GM18519 (cell line): ENCODE results near the gene TMEM151A.
A peak's percentile ranks its signal among the peaks of the same experiment; 100 is the strongest.
"Not testable (repeated sequence)": the region's sequence is repeated elsewhere in the genome, so short reads cannot be mapped to it uniquely, and the experiment has no call there.

Experiments
- ATAC-seq: cut with Tn5 transposase; IDR thresholded peaks from one replicate; pipeline ENCODE4 v1.9.1; 2021; ENCODE audit warnings: mild to moderate bottlenecking, moderate library complexity; ENCODE audit not compliant: unreplicated experiment, low FRiP score

The TMEM151A gene

DNA sequence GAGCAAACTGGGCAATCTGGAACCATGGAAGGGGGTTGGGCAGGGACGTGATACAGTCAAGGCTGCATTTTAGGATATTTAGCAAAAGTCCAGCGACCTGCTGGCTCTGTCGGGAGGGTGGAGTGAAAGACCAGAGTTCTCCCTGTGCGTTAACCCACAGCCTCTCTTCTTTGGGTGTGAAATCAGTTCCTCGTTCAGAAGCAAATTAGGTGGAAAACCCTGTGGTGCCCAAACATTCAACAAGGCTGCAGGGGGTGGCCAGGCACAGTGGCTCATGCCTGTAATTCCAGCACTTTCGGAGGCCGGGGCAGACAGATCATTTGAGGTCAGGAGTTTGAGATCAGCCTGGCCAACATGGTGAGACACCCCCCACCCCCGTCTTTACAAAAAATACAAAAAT, 5.9 kb downstream of the TMEM151A start:
- ATAC-seq = no peak

- ATAC-seq = no peak
These were observed 7.5 kb downstream of the TMEM151A start for GRCh38 chr11:66299186-66299585.

DNA sequence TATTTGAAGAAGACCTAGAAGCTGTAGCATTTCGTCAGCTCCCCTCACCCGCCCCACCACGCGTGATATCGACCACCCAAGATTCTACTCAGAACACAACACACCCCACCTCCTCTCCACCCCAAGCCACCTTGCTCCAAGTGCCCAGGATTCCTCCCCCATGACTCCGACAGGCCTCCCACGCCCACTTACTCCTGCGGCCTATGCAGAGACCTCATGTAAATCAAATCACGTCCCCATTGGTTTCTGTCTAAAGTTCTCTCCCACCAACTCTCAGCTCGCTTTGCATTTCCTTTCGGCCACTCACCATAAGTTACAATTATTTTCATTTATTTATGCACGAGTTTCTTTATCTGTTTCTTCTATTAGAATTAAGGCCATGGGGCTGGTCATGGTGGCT, 11.0 kb downstream of the TMEM151A start:
- ATAC-seq = no peak

DNA sequence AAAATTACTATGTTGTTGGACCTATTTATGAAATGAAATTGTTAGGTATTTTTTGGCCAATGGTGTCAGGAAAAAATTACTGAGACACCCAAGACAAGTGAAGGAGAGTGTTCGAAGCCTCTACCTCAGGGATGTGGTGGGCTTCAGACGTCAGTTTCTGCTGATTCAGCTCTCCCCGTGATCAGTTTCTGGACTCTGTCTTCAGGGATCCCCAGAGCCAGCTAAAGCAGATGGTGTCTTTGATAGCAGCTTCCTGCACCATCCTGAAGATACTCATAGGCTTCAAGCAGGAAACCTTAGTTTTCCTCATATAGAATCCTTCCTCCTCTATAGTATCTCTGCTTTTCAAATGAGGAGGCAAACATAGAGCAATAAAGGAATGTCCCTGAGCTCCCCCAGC, 17.8 kb downstream of the TMEM151A start:
- no peak for ATAC-seq

GRCh38 chr11:66310324-66310723, 18.6 kb downstream of the TMEM151A start:
- no peak for ATAC-seq

DNA sequence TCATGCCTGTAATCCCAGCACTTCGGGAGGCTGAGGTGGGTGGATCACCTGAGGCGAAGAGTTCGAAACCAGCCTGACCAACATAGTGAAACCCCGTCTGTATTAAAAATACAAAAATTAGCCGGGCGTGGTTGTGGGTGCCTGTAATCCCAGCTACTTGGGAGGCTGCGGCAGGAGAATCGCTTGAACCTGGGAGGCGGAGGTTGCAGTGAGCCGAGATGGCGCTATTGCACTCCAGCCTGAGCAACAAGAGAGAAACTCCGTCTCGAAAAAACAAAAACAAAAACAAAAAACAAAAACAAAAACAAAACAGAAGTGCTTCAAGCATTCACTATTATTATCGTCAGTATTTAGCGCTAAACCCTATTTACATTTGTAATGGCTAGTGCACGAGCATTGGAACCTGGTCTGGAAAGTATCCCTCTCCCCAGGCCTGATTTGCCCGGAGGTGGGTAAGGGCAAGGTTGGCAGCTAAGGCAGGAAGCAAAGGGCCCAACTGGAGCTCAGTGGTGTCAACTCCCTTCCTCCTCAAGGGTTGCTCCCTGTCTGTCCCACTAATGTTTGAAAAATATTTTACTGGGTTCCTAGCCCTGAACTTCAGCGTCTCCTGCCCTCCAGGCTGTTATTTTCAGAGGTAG, 19.2 kb downstream of the TMEM151A start:
- ATAC-seq = not testable (repeated sequence)

DNA sequence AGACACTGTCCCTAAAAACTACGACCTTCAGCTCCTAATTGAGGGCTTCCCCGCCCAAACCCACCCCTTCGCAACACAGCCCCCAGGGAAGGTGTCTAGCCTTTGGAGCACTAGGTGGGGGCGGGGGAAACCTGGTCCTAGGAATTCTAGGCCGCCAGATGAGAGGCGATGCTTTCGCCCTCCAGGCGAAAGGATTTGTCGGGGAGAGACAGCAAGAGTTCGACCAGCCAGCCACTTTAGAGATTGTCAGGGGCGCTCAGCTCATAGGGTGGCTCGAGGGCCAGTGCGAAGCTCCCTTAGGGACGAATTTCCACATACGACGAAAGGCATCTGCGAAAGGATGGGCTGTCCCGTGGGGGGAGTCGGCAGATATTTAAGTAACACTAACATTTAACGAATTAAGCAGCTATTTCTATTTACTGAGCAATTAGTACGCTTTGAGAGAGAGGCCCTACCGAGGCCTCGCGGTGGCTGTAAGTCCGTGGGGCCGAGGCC, 19.8 kb downstream of the TMEM151A start:
- no peak for ATAC-seq

DNA sequence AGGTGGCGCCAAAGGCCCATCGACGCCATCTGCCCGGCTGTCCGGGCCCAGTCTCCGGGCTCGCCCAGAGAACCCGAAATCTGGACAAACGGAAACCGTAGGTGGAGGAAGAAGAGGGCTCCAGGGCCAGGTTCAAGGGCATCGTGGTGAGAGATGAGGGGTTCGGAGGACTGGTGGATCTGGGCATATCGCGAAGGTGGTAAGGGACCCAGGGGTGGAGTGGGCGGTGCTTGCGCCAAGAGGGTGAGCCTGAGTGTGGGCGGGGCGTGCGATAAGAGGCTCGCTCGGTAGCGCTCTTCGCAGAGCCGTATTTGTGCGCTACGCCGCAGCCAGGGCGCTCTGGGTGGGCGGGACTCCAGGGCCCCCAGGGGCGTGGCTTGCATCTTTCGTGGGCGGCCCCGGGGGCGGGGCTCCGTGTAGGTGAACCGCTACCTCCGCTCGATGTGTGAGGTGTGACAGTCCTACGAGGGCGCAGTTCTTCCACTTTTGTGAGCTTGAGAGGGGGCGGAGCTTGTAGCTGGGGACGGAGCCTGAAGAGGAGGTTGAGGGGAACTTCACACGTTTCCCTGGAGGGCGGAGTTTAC, 20.4 kb downstream of the TMEM151A start:
- peak; percentile 41 for ATAC-seq

DNA sequence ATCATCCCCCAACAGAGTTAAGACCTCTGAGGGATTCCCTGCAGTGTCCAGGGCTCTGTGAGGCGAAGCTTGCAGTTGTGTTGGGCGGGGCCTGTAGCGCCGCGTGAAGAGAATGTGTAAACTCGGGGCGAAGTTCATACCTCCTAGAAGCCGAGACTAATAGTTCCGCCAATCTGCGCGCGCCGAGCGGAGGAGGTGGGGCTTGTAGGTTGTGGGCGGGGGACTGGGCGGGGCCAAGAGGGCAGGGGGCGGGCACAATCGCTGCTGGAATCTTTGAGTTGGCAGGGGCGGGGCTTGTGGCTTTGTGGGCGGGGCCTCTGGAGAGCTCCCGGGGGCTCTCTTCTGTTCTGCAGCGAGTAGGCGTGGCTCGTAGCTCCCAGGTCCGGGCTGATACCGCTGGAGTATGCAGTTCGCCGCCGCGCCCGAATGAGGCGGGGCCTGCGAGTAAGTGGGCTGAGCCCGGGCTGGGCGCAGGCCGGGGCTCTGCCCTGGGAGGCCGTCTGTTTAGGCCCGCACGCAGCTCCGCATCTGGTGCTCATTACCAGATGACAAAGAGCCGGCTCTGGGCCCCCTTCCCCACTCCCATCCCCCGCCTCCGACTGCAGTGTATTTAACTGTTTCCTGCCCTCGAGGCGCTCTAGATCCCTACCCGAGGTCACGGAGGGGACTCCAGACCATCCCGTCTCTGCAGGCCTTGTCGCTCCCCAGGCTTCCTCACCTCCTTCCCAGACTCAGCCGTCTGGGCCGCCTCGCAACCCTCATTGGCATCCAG, 21.0 kb downstream of the TMEM151A start:
- peak; percentile 37 for ATAC-seq

DNA sequence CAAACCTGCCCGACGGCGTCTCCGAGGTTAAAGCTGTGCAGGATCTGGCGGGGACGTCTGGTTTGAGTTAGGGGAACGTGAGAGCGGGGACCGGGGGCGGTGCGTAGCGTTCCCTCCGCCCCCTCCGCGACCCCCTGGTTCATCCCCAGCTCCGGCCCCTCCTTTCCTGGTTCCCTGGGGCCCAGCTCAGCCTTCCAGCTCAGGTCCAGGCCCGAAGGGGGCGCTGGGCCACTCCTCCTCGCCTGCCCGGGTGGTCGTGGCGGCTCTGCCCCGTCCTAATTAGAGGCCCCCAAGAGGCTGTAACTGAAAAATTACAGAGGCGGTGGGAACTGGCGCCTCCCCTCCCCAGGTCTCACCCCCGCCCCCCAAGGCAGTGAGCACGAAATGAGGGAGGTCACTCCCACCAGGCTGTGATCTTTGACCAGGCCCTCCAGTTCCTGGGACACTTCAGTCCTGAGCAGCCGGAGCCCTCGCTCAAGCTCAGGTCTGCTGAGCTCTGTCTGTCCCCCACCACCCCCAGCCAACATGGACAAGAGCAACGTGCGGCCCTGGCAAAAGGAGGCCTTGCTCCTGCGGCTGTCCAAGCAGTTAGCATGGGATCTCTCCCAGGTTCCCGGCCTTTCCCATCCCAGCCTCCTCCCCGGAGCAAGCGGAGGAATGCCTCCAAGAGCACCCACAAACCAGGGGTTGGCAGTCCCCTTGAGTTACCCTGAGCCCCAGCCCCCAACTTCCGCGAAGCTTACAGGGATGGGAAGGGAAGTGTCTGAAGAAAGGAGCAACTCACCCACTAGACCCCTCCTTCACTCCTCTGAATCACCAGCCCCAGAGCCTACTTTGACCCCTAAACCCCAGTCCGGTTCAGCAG, 21.9 kb downstream of the TMEM151A start:
- no peak for ATAC-seq

DNA sequence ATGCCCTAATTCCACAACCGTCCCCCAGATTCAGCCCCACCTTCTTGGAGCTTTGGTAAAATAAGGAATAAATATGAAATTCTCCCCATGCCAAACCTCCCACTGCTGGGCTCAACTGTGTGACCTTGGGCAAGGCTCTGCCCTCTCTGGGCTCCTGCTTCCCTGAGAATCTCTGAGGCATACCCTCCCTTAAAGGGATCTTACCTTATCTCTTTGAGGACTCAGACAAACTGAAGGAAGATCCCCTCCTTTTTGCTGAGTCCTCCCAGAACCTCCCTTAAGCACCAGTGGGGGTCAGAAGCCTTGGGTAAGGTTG, 22.4 kb downstream of the TMEM151A start:
- no peak for ATAC-seq

DNA sequence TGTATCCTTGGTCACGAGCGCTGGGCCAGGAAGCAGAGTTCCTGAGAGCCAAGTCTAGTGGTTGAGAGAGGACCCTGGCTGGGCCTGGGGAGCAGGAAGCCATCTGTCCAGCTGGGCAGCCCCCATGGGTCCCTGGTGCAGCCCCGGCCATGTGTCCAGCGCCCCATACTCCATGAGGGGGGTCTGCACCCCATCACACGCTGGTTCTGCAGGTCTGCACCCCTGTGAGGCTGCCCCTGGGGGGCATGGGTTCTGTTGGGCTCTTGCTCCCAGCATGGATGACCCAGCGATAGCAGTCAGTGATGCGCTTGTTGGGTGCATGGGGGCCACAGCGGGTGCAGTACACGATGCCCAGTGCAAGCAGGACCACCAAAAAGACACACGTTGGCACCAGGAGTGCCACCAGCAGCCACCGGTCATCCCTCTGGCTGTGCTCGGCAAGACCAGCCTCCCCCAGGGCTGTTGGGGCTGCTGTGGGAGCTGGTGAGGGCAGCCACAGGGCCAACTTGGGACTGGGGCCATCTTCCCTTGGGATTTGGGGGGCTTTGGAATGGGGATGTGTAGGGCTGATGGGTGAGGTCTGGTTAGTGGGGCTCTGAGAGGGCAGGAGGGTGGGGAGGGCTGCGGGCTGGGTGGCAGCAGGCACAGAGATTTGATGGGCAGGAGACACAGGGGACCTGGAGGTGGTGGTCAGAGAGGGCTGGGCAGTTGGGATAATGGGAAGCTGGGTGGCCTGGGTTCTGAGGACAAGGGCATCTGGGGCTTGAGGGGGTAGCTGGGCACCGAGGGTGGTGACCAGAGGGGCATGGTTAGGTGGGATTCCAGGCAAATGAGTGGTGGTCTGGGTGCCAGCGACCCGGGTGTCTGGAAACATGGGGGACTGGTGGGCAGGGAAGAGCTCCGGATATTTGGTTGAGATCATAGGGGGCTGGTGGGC, 23.1 kb downstream of the TMEM151A start:
- ATAC-seq = no peak

DNA sequence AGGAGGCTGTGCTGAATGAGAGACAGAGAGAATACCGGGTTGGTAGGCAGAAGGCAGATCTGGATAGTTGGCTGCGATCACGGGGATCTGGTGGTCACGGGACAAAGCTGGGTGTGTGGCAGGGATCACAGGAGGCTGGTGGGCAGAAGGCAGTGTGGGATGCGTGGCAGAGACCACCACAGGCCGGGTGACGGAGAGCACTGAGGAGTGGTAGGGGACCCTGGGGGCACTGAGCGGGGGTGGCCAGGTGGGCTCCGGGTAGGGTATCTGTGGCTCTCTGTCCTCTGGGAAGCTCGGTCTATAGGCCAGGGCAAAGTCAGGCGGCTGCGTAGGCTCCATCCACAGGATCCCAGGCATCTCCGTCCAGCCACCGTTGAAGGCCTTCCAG, 23.8 kb downstream of the TMEM151A start:
- ATAC-seq = no peak

DNA sequence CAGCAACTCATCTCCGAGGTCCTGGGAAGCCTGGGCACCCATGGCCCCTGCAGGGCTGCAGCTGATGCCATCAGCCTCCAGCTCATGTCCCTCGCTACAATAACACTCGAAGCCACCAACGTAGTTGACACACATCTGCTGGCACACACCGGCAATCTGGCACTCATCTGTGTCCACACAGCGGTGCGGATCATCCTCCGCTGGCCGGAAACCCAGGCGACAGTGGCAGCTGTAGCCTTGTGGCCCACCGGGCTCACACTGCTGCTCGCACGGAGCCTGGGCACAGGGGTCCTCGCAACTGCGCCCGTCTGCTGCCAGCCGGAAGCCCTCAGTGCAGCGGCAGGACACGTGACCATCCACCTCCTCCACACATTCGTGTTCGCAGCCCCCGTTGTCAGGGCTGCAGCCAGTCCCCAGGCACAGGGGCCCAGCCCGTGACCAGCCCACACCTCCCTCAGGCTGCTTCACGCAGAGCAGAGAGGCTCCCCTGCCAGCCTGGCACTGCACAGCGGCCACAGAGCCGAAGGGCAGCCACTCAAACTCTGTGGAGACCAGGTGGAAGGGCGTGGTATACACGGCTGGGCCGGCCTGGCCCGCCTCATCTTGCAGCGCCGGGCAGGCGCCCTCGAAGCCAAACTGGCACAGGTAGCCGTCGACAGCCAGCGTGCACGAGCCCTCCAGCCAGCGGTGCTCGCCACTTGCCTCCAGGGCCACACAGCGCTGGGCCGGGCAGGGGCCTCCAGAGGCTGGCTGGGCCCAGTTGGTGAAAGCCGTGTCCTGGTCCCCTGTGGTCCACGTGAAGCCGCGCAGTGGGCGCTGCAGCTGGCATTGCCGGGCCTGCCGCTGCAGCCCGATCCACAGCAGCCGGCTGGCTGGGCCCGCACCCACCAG, 24.5 kb downstream of the TMEM151A start:
- no peak for ATAC-seq

DNA sequence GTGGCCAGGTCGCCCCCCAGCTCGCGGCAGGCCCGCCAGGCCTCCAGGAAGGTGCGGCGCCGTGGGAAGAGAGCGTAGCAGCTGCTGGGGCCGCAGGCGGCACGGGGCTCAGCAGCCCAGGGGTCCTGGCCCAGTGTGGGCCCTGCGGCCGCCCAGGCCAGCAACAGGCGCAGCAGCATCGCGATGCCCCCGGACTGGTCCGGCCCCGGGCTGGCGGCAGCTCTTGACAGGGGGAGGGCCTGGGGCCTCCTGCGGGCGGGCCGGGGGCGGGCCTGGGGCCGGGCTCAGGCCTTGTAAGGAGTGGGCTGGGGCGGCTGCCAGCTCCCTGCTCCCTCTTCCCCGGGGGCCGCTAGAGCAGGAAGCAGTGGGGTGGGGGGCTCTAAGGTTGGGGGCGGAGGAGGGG, 25.2 kb downstream of the TMEM151A start, which contains the start of gene CD248:
Gene CD248 (minus strand): TSS at position 196 of the 403 bp plus-strand sequence. CDS start 17 bp downstream, at position 179.
- no peak for ATAC-seq

GRCh38 chr11:66317322-66317722, 25.6 kb downstream of the TMEM151A start:
- ATAC-seq = no peak

DNA sequence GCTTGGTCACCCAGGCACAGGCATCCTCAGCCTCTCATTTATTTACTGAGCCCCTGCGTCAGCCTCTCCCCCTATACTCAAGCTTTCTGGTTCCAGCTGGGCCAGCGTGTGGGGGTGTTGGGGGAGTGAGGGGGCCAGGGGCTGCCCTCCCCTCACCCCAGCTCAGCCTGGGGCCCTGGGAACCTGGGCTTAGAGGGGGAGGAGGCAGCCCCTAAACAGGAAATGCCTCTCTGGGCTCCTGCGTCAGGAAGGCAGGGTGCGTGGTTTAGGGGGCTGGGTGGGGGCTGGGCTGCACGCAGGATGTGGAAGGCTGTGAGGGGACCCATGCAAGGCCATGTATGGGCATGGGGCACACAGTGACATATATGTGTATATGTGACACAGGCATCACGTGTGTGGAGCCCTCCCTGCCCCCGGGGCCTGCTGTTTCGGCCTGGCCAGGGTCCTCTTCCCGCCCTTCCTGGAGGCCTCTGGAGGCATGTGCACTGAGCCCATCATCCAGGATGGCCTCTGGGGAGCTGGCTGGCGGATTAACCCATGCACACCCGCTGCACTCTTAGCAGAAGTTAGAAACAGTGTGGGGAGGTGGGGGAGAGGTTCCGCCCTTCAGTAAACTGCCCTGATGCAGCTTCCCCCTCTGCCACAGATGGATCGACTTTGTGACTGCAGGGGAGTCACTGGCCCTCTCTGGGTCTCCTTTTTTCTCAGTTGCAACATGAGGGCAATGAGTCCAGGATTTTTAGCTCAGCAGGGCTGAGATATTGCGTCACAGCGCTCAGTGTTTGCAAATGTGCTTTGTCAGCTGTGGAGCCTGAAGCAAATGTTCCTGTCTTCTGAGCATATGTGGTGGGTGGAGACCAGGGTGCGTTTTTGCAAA, 26.3 kb downstream of the TMEM151A start:
- no peak for ATAC-seq

GRCh38 chr11:66318600-66318970, 26.9 kb downstream of the TMEM151A start:
- ATAC-seq = no peak
